Stromal cell of bone marrow (primary cell): ENCODE results near the gene ZNF319.

Experiments
- DNase-seq: peaks from one replicate; pipeline ENCODE4 v3.0.0-alpha.2; 2012; ENCODE audit warnings: low read depth

Gene ZNF319

GRCh38 chr16:58037365-58038057 lies 37.0 kb upstream of the ZNF319 start:
- no peak for DNase-seq

DNA sequence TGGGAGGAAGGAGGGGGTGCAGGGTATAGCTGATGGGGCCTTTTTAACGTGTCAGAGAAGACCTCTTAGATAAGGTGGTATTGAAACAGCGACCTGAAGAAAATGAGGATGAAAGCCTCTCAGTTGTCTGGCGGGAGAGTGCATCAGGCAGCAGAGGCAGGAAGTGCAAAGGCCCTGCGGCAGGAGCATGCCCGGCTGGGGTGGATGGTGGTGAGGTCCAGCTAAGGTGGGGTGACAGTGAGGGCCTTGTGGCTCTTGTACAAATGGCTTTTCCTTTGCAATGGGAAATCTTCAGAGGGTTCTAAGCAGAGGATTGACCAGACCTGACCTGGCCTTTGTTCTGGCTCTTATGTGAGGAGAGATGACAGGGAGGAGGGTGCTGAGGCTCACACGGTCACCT lies 36.5 kb upstream of the ZNF319 start:
- no peak for DNase-seq

GRCh38 chr16:58035356-58036170 lies 35.1 kb upstream of the ZNF319 start:
- DNase-seq = no peak

- DNase-seq = no peak
Measured at GRCh38 chr16:58034774-58035173, 34.3 kb upstream of the ZNF319 start.

- DNase-seq = no peak
Measured at GRCh38 chr16:58034128-58034685, 33.7 kb upstream of the ZNF319 start.

DNA sequence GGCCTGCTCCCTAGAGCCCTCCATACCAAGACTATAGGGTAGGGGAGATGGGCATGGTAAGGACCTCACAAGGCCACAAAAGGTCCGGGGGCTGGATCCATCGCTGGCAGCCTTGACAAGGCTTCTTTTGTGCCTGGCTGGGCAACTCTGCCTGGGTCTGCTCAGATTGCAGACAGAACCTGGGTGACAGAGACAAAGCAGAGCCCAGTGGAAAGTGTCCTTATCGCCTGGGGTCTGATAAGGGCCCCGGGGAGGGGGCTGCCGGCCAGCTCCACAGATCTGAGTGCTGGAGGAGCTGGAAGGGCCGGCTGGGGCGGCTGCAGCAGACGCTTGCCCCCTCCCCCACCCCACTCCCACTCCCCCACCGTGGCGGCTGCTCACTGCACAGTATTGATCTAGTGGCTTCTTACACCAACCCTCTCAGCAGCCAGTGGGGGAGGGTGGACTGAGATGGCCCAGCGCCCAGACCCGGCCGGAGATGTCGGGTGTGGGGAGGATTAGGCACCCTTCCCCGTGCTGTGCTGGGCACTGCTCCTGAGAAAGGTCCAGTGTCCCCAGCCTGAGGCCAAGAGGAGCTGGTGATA lies 32.3 kb upstream of the ZNF319 start:
- DNase-seq = no peak

DNA sequence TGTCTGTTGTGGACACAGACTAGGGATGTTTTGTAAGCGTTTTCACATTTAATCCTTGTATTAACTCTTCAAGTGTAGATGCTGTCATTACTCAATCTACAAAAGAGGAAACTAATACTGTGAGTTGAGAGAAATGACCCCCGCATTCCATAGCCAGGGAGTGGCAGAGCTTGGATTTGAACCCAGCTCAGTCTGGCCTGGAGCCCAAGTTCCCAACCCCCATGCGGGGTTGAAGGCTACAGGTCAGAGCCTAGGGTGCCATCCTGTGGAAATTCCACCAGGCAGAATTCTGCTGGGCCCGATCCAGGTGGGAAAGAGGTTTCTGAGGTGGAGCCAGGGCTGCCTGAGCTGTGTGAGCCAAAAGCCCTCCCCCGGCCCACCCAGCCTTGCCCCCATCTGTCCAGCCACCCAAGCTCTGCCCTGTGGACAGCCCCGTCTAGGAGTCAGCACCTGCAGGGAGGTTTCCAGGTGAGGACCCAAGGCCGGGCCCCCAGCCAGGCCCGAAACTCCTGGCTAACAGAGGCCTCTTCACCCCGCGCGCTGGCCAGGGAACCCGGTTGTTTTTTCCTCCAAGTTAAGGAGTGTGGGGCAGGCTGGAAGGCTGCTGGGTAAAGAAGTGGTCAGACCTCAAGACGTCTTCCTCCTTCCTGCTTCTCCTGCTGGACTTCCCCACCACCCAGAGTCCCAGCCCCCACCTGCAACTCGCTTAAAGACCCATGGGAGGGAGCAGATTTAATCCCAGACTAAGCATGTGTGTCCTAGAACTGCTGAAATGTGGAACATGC lies 30.7 kb upstream of the ZNF319 start:
- no peak for DNase-seq

DNA sequence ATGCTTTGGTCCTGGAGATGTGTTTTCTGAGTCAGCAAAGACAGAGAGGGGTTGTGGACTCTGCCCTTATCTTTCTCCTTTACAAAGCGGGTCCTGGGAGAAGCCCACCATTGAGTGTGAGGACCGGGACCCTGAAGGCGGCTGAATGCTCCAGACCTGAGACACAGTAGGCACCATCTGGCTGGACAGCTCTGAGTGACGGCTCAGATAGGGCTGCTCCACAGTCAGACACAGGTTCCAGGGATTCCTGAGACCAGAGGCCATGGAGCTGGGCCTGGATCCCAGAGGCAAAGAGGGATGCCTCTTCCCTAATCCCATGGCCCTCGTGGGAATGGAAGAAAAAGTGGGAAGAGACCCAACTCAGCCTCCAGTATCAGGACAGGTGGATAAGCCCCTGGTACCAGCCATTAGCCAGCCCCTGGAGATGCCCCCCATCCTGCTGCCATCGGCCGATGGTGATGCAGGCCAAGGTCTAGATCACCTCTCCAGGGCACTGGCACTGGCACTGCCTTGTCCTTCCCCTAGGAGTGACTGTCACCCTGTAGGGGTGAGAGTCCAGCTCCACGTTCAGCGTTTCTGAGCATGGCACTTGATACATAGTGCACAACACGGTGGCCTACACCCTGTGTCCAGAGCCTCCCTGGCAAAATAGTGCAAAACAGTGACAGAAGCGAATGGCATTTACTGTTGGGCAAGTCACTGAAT lies 29.8 kb upstream of the ZNF319 start:
- no peak for DNase-seq

GRCh38 chr16:58029410-58029809 lies 28.9 kb upstream of the ZNF319 start:
- DNase-seq = no peak

GRCh38 chr16:58028541-58029070 lies 28.1 kb upstream of the ZNF319 start:
- no peak for DNase-seq

- no peak for DNase-seq
Measured at GRCh38 chr16:58027916-58028455, 27.5 kb upstream of the ZNF319 start.

DNA sequence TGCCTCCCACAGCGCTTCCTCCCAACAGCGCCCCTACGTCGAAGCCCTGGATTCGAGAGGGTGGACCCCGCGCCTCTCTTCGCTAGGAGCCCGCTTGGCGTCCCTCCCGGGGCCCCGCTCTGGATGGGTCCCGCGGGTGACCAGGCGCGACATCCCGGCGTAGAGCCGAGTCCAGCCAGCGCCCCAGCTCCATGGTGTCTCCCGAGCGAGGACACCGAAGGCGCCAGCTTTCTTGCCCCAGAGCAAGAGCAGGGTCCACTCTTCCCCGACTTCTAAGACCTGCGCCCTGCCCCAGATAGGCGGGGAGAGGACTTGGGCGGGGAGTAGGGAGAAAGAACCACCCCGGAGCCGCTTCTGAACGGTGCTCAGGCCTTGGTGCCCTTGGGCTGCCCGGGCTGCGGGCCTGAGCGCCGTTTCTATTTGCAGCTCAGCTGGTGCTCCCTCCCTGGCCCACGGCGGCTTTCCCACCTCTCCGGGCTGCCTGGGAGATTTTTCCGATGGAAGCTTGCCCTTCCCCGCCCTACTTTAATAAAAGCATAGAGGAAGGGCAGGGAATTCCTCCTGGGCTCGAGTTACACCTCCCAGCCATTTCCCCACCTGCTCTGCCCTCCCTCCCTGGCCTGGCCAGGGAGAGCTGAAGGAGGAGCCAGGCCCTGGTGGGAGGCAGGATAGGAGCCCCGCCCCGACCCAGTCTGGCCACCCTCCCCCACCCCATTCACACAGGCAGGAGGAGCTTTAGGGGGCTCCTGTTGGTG lies 26.9 kb upstream of the ZNF319 start:
- DNase-seq = no peak

- DNase-seq = no peak
Measured at GRCh38 chr16:58026705-58027160, 26.3 kb upstream of the ZNF319 start.

- DNase-seq = no peak
Measured at GRCh38 chr16:58026139-58026704, 25.8 kb upstream of the ZNF319 start.

DNA sequence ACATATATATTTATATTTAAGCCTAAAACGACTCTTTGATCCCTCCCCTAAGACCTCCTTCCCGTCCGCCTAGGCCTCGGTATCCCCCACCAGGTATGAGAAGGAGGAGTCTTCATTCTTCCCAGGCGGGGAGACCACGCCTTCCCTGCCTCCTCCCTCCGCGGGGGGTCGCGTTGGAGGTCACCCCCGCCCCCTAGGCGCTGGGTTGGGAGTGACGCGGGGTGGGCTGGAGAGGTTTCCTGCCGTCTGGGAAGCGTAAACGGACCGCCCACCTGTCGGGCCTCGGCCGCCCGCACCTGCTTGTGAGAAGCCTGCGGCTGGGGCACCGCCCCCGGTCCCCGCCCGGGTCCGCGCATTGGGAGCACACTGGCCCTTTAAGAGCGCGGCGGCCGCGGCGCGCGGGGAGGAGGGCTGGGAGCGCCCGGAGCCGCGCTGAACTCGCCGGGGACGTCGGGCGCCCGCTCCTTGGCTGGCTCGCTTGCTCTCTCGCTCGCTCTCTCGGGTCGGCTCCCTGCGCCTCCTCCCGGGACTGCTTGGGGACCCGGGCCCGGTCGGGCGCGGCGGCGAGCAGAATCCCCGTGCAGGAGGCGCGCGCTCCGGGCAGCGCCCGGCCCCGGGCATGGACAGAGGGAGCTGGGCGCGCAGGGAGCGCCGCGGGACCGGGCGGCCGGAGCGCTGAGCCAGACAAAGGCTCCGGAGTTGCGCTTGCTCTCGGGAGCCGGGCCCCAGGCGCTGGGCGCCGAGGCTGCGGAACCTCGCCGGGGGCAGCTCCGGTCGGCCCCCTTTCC lies 25.1 kb upstream of the ZNF319 start, which contains the start of gene MMP15:
Gene MMP15, plus strand, starts transcription at position 404 of the 788 bp plus-strand sequence. CDS start 597 bp downstream, outside the sequence.
- DNase-seq = no peak

GRCh38 chr16:58024486-58025350 lies 24.2 kb upstream of the ZNF319 start:
- DNase-seq = no peak

GRCh38 chr16:58022601-58023371 lies 22.3 kb upstream of the ZNF319 start:
- DNase-seq = peak; percentile 65
